ENCODE results near the gene PPP4R2. TPM values are rescaled to one million over a fixed set of nuclear protein-coding genes. Genes with fewer than 3 reads are reported as not detected.

Gene PPP4R2
- total and polyA plus RNA-seq, 5 experiments from 2014 or later = 28.3 to 65.1 (median 46.1) TPM

DNA sequence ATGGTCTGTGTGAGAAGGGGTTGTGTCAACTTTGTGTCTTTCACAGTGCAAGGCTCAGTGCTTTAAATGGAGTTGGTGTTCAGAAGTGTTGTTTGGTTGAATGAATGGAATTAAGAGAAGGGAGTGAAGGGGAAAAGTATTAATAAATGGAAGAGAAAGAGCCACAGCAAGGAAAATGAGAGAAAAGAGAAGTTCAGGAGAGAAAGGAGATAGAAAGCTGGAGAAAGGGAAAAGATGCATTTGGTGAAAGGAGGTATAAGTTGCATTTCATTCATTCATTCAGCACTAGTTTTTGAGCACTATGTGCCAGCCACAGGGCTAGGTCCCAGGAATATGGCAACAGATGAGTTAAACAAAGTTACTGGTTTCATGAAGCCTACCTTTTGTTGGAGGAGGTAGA lies 34.3 kb upstream of the PPP4R2 start:
- ATAC-seq (no peak), DNase-seq (no peak)
- H3K27me3 Mint-ChIP-seq = no peaks in the 10 kb centered on the region
- H3K4me1 Mint-ChIP-seq = peaks cover 11 to 38% (median 32%) of the 10 kb centered on the region in 4 donors
- H3K4me3 Mint-ChIP-seq = no peak overlapping the region
- H3K27ac Mint-ChIP-seq = peak overlapping the region in 4 of 10 donors; percentile 4 to 70 (median 54)
- POLR2A ChIA-PET = no interaction called here
- no peaks in the 10 kb centered on the region for H3K36me3 Mint-ChIP-seq
- H3K9me3 Mint-ChIP-seq = no peaks in the 10 kb centered on the region

DNA sequence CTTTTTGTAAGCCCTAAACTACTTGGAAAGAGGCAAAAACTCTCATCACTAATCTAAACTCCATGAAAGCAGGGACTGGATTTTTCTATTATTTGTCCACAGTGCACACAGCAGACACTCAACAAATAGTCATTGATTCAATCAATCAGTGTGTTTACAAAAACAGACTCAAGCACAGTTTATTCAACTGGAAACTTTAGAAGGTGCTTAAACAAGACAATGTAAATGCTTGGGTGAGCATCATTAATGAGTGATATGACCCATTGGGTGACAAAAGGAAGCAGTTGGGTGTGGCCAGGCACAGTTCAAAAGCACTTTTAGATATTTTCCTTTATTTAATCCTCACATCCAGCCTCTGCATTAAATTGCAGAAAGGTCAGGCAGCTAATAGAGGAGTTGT lies 32.0 kb upstream of the PPP4R2 start:
- Mint-ChIP-seq H3K4me3 (no peak overlapping the region), H3K4me1 (peaks cover 11 to 41% (median 34%) of the 10 kb centered on the region in 4 donors), H3K27ac (peak overlapping the region in 6 of 10 donors; percentile 5 to 93 (median 46)), H3K27me3 (no peaks in the 10 kb centered on the region), H3K9me3 (no peaks in the 10 kb centered on the region), H3K36me3 (no peaks in the 10 kb centered on the region)
- no peak for ATAC-seq
- POLR2A ChIA-PET = interaction anchor here (1.0 kb wide), 1 partner anchor 35 kb away, joined by 4 read pairs; no protein-coding TSS in a partner anchor
- DNase-seq = no peak

DNA sequence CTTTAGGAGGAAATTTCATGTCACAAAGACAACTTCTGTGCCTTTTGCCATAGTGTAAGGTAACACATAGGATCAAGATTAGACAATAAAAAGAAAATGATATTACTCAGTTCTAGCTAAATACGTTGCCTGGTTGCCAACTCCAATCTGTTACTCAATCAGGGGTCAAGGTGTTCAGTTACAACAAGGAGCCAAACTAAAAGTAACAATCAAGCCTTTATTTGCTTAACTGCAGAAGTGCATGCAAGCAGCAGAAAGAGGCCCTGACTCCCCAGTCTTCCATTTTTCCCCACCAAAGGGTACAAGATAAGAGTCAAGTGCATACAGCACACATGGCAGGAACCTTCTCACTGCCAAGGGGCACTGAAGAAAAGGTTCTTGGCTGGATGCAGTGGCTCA lies 28.3 kb upstream of the PPP4R2 start:
- ATAC-seq = no peak
- Mint-ChIP-seq H3K27me3 (peaks cover 0 to 4% (median 0%) of the 10 kb centered on the region in 5 donors), H3K4me1 (peaks cover 4 to 30% (median 23%) of the 10 kb centered on the region in 4 donors), H3K27ac (no peak overlapping the region), H3K36me3 (no peaks in the 10 kb centered on the region), H3K9me3 (no peaks in the 10 kb centered on the region), H3K4me3 (no peak overlapping the region)
- POLR2A ChIA-PET = no interaction called here
- DNase-seq = no peak

DNA sequence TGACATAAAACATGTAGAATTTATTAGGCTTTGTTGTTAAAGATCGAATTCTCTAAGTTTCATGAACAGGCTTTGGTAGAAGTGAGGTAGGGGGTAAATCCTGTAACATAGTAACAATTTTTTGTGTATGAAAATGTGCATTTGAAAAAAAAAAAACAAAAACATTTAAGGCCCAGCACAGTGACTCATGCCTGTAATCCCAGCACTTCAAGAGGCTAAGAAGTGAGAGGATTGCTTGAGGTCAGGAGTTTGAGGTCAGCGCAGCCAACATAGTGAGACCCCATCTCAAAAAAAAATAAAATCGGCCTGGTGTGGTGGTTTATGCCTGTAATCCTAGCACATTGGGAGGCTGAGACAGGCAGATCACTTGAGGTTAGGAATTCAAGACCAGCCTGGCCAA lies 26.8 kb upstream of the PPP4R2 start:
- POLR2A ChIA-PET = no interaction called here
- Mint-ChIP-seq H3K36me3 (no peaks in the 10 kb centered on the region), H3K4me1 (peaks cover 4 to 26% (median 18%) of the 10 kb centered on the region in 4 donors), H3K4me3 (no peak overlapping the region), H3K27ac (no peak overlapping the region), H3K9me3 (no peaks in the 10 kb centered on the region), H3K27me3 (peaks cover 0 to 4% (median 3%) of the 10 kb centered on the region in 5 donors)
- DNase-seq (no peak), ATAC-seq (no peak)

DNA sequence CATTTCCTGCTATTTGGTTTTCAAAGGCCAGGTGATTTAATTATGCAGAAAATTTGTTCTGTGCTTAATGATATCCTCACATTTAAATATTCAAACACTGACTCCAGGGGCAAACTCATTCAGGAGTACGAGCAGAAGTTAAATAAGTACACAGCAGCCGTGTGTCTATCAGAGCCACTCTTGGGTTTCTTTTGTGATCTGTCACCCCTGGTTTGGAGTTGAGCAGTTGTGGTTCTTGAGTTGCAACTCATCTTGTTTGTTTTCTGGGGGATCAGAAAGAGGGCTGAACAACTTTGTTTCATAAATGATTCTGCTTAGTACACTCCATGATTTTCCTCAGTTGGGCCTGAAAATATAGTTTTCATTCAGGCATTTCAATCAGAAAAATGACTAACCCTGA lies 25.7 kb upstream of the PPP4R2 start:
- H3K4me1 Mint-ChIP-seq = peaks cover 0 to 14% (median 6%) of the 10 kb centered on the region in 4 donors
- H3K4me3 Mint-ChIP-seq = no peak overlapping the region
- ATAC-seq (no peak), DNase-seq (no peak)
- H3K9me3 Mint-ChIP-seq = no peaks in the 10 kb centered on the region
- H3K27ac Mint-ChIP-seq = no peak overlapping the region
- H3K36me3 Mint-ChIP-seq = no peaks in the 10 kb centered on the region
- peaks cover 0 to 4% (median 3%) of the 10 kb centered on the region in 5 donors for H3K27me3 Mint-ChIP-seq
- POLR2A ChIA-PET = interaction anchor here (0.7 kb wide), 1 partner anchor 35 kb away, joined by 7 read pairs; no protein-coding TSS in a partner anchor

DNA sequence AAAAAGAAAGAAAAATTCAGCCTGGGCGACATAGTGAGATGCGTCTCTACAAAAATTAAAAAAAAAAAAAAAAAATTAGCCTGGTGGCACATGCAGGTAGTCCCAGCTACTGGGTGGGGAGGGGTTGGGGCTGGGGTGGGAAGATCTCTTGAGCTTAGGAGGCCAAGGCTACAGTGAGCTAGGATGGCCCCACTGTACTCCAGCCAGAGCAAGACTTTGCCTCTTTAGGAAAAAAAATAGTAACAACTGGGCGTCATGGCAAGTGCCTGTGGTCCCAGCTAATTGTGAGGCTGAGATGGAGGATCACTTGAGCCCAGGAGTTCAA lies 23.9 kb upstream of the PPP4R2 start:
- H3K36me3 Mint-ChIP-seq = no peaks in the 10 kb centered on the region

DNA sequence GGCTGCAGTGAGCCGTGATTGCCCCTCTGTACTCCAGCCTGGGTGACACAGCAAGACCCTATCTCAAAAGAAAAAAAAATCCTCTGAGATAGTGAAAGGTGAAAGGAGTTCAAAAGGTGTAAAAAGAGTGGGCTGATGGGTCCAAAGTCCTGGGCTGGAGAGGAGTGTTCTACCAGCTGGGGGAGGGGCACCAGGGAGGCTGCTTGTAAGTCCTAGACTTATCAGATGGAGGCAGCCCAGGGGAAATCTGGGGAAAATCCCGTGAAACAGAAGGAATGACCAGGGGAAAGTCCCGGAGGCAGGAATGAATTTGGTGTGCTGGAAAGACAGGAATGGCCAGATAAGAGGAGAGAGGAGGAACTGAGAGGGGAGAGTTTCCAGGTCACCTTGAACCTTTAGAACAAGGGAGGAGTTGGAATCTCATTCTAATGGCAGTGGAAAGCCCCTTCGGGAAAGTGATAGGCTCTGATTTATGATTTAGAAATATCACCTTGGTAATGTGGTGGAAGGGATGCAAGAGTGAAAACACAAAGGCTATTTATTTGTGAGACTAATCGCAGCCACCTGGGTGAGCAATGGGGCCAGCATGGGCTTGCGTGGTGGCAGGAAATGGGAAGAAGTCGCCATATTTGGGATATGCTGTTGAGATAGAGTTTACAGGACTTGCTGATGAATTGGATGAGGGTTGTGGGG lies 23.4 kb upstream of the PPP4R2 start:
- peaks cover 0 to 4% (median 0%) of the 10 kb centered on the region in 4 donors for H3K4me1 Mint-ChIP-seq

More for the DNA sequence above, 23.9 kb upstream of the PPP4R2 start:
- Mint-ChIP-seq H3K9me3 (no peaks in the 10 kb centered on the region), H3K27me3 (peaks cover 0 to 4% (median 3%) of the 10 kb centered on the region in 5 donors), H3K27ac (no peak overlapping the region), H3K4me1 (peaks cover 0 to 4% (median under 1%) of the 10 kb centered on the region in 4 donors), H3K4me3 (no peak overlapping the region)
- ATAC-seq = no peak
- DNase-seq = no peak
- POLR2A ChIA-PET = no interaction called here

DNA sequence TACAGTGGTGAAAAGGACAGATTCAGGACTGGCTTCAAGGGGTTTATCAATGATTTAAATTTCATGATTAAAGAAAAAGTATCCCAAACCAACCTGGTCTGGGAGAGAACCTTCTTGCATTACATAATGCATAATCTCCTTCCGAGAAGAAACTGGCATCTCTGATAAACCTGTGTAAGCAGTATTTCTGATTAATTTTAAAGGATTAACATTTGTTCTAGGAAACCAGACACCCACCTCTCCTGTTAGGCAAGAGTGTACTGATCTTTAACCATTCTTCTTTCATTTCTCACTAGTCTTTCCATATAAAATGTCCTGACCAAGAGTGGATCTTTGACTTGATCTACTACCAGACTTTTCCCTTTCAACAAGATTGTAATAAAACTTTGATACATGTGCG lies 22.8 kb upstream of the PPP4R2 start:
- Mint-ChIP-seq H3K27me3 (peaks cover 0 to 4% (median 3%) of the 10 kb centered on the region in 5 donors), H3K4me3 (no peak overlapping the region), H3K27ac (no peak overlapping the region), H3K36me3 (no peaks in the 10 kb centered on the region), H3K9me3 (no peaks in the 10 kb centered on the region), H3K4me1 (peaks cover 0 to 4% (median 0%) of the 10 kb centered on the region in 4 donors)
- DNase-seq (no peak), ATAC-seq (no peak)
- POLR2A ChIA-PET = no interaction called here

More for the DNA sequence above, 23.4 kb upstream of the PPP4R2 start:
- Mint-ChIP-seq H3K27ac (no peak overlapping the region), H3K9me3 (no peaks in the 10 kb centered on the region), H3K27me3 (peaks cover 0 to 4% (median 3%) of the 10 kb centered on the region in 5 donors), H3K36me3 (no peaks in the 10 kb centered on the region), H3K4me3 (no peak overlapping the region)
- DNase-seq (no peak), ATAC-seq (no peak)
- POLR2A ChIA-PET = no interaction called here

DNA sequence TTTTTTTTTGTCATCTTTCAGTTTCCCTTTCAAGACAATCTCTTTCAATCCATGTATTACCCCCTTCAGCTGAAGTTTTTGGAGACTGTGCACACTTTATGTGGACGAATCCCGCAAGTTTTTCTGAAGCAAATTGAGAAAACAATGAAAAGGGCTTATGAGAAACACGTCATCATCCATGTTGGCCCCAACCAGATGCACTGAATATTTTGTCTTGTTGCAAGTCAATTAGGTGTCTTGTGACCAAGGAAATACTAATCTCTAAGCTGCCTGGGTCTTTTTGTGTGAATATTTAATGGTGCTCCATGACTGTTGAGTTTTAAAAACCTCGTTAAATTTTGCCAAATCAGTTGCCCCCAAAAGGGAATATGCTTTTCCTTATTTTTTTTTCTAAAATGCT lies 21.7 kb upstream of the PPP4R2 start:
- POLR2A ChIA-PET = no interaction called here
- H3K4me1 Mint-ChIP-seq = peaks cover 0 to 4% (median 0%) of the 10 kb centered on the region in 4 donors
- no peaks in the 10 kb centered on the region for H3K9me3 Mint-ChIP-seq
- no peaks in the 10 kb centered on the region for H3K36me3 Mint-ChIP-seq
- no peak for ATAC-seq
- peaks cover 0 to 6% (median 3%) of the 10 kb centered on the region in 5 donors for H3K27me3 Mint-ChIP-seq
- H3K4me3 Mint-ChIP-seq = no peak overlapping the region
- no peak overlapping the region for H3K27ac Mint-ChIP-seq
- DNase-seq = no peak

DNA sequence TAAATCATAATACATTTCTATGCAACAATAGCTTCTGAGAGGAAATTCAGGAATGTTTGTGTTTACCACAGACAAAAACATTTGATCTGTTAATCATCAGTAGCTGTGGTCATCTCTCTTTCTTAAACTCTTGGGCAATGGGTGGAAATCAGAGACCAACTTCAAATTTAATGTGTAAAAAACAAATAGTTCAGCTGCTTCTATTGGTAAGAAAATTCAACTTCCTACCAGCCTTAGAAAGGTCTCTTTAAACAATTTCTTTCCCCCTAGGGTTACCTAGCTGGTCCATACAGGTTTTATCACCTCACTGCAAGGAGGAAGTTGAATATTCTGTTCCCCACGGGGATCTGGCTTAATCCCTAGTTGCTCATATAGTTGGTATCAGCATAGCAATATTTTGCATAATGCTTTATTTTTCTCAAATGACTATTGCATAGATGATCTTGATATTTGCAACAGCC lies 20.3 kb upstream of the PPP4R2 start:
- Mint-ChIP-seq H3K4me1 (peaks cover 0 to 4% (median 0%) of the 10 kb centered on the region in 4 donors), H3K36me3 (no peaks in the 10 kb centered on the region), H3K4me3 (no peak overlapping the region), H3K27me3 (peaks cover 0 to 7% (median 4%) of the 10 kb centered on the region in 5 donors), H3K27ac (no peak overlapping the region), H3K9me3 (no peaks in the 10 kb centered on the region)
- DNase-seq = no peak
- POLR2A ChIA-PET = interaction anchor here (1.2 kb wide), 1 partner anchor 21 kb away, joined by 3 read pairs; the partner anchor contains the start of gene PPP4R2
- no peak for ATAC-seq

DNA sequence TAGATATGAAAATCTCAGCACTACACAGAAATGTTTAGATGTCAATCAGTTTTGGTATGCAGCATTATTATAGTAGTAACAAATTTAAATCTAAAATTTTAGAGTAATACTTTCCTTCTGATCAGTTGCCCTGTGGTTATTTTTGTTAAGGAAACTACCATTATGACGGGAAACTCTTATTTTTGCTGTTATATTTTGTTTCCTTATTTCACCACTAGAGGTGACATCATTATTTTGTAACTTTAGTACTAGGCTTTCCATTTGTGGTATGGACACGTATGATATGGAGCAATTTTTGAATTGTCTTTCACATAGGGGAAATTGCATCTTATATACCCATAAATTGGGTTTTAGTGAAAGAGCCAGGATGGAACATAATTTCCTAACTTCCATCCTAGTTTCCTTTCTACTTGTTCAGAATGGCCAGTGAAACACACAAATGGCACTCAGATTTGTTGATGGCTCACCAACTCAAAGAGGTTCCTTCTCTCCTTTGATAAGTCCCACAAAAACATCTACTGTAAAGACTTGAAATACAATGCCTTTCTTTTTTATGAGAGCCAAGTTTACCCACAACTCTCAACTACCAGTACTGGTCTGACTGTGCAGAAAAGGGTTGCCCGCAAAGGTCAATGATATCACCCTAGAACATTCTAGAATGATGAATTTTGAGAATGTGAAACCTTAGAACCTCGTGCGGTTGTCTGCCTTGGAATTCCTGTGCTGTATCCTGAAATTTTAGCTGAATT lies 19.4 kb upstream of the PPP4R2 start:
- Mint-ChIP-seq H3K4me3 (no peak overlapping the region), H3K27me3 (peaks cover 0 to 7% (median 4%) of the 10 kb centered on the region in 5 donors), H3K4me1 (peaks cover 0 to 4% (median 0%) of the 10 kb centered on the region in 4 donors), H3K36me3 (no peaks in the 10 kb centered on the region), H3K9me3 (no peaks in the 10 kb centered on the region), H3K27ac (no peak overlapping the region)
- POLR2A ChIA-PET = interaction anchor here (1.2 kb wide), 1 partner anchor 20 kb away, joined by 3 read pairs; the partner anchor contains the start of gene PPP4R2
- DNase-seq = no peak
- peak in 1 of 2 donors; percentile 23 for ATAC-seq

DNA sequence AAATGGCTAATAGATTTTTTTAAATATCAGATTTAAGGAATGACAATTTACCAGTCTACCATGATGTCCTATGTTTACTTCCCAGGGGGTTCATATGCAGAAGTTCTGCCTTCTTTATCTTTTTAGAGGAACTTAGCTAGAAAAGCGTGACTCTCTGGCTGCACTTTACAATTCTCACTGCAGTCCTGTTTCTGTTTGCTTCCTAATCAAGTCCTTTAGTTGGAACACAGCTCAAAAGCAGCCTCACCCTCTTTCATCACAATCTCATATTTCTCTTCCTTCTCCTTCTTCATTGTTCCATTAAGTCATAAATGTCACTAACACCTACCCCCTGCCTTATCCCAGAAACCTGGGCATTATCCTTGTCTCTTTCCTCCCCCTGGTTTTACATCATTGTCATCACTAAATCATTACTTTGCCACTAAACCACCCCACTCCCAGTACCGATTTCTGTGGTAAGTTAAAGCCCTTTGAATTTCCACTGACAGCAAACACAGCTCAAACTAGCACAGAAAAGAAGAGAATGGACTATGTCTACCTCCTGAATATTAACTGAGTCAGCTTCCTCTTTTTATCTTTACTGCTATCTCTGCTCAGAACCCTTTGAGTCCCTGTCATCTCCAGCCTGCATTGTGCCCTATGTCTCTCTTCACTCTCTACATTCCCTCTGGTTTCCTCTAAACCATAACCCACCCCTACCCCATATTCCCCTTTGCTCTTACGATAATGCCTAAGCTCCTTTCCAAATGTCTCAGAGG lies 13.8 kb upstream of the PPP4R2 start:
- H3K36me3 Mint-ChIP-seq = peaks cover 0 to 13% (median 6%) of the 10 kb centered on the region in 3 donors
- no peak for ATAC-seq

More for the DNA sequence above, 13.8 kb upstream of the PPP4R2 start:
- H3K4me3 Mint-ChIP-seq = no peak overlapping the region
- DNase-seq = no peak
- H3K27ac Mint-ChIP-seq = no peak overlapping the region
- H3K4me1 Mint-ChIP-seq = peaks cover 0 to 4% (median under 1%) of the 10 kb centered on the region in 4 donors
- H3K27me3 Mint-ChIP-seq = peaks cover 2 to 11% (median 5%) of the 10 kb centered on the region in 5 donors
- H3K9me3 Mint-ChIP-seq = peaks cover 0 to 14% (median 8%) of the 10 kb centered on the region in 9 donors
- POLR2A ChIA-PET = interaction anchor here (1.1 kb wide), 1 partner anchor 13 kb away, joined by 3 read pairs; no protein-coding TSS in a partner anchor
